MM.1S (cell line): ENCODE results near the gene THAP7.
"Not testable (repeated sequence)": the region's sequence is repeated elsewhere in the genome, so short reads cannot be mapped to it uniquely, and the experiment has no call there.

Experiments
- EZH2phosphoT487 ChIP-seq: fragments of 300-600 bp; sonication (generic); IDR thresholded peaks from 2 replicates; pipeline ENCODE4 v1.6.1; 2018; ENCODE audit warnings: antibody characterized with exemption, low read length
- TF ChIP-seq, protein P1 (sequence below): fragments of 300-600 bp; sonication (generic); IDR thresholded peaks from 2 replicates; pipeline ENCODE4 v1.5.1; 2016; ENCODE audit warnings: antibody characterized with exemption, low read length, mixed read lengths

DNA sequence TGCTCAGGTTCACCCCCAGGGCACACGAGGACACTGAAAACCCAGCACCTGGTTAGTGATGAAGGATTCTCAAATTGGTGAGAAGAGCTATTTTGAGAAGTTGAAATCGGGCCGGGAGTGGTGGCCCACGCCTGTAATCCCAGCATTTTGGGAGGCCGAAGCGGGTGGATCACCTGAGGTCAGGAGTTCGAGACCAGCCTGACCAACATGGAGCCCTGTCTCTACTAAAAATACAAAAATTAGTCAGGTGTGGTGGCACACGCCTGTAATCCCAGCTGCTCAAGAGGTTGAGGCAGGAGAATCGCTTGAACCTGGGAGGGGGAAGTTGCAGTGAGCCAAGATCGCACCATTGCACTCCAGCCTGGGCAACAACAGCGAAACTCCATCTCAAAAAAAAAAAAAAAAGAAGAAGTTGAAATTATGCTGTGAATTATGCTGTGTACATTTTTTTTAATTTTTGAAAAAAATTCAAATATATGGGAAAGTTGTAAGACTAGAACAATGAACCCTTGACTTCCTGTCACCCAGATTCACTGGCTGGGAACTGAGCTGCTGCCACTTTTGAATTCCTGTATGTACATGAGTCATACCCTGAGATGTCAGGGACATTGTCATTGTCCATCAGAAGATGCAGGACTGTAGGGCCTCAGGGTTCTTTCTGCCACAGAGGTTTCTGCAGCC is 29.8 kb downstream of the THAP7 start:
- TF ChIP-seq, protein P1, sequence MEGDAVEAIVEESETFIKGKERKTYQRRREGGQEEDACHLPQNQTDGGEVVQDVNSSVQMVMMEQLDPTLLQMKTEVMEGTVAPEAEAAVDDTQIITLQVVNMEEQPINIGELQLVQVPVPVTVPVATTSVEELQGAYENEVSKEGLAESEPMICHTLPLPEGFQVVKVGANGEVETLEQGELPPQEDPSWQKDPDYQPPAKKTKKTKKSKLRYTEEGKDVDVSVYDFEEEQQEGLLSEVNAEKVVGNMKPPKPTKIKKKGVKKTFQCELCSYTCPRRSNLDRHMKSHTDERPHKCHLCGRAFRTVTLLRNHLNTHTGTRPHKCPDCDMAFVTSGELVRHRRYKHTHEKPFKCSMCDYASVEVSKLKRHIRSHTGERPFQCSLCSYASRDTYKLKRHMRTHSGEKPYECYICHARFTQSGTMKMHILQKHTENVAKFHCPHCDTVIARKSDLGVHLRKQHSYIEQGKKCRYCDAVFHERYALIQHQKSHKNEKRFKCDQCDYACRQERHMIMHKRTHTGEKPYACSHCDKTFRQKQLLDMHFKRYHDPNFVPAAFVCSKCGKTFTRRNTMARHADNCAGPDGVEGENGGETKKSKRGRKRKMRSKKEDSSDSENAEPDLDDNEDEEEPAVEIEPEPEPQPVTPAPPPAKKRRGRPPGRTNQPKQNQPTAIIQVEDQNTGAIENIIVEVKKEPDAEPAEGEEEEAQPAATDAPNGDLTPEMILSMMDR, result not testable (repeated sequence)
- not testable (repeated sequence) for TF ChIP-seq EZH2phosphoT487
